Sigmoid colon (tissue), 7 donors: ENCODE results near the gene FAM210A. TPM values are rescaled to one million over a fixed set of nuclear protein-coding genes. Genes with fewer than 3 reads are reported as not detected.
"Not testable (repeated sequence)": the region's sequence is repeated elsewhere in the genome, so short reads cannot be mapped to it uniquely, and the experiment has no call there.

Experiments used
- DNase-seq: peaks from one replicate; pipeline ENCODE4 v3.0.0-alpha.2; 2019
- H3K27ac ChIP-seq, 4 donors: fragments of 200-600 bp; sonication (generic); one replicate each; pipeline ENCODE4 v1.5.1; 2016 to 2019; ENCODE audit warnings: mild to moderate bottlenecking in 1 of 4
- H3K27me3 ChIP-seq, 3 donors: fragments of 200-600 bp; sonication (generic); one replicate each; pipeline ENCODE4 v1.5.1; 2019; ENCODE audit warnings: mild to moderate bottlenecking in 1 of 3
- H3K36me3 ChIP-seq, 4 donors: fragments of 200-600 bp; sonication (generic); one replicate each; pipeline ENCODE4 v1.5.1; 2016 to 2019
- H3K4me1 ChIP-seq, 4 donors: fragments of 200-600 bp; sonication (generic); one replicate each; pipeline ENCODE4 v1.5.1; 2017 to 2019
- H3K4me3 ChIP-seq, 4 donors: fragments of 200-600 bp; sonication (generic); one replicate each; pipeline ENCODE4 v1.5.1; 2017 to 2019; ENCODE audit warnings: mild to moderate bottlenecking in 2 of 4, moderate library complexity in 1 of 4
- H3K9me3 ChIP-seq, 4 donors: fragments of 200-600 bp in 3 of 4; sonication (generic) in 3 of 4; one replicate each; pipeline versions ENCODE4 v1.5.1 to v1.6.1; 2013 to 2019
- EP300 ChIP-seq, 4 donors: sonication (generic); formaldehyde crosslinking; IDR thresholded peaks; one replicate each; pipeline ENCODE4 v1.6.1; 2017; ENCODE audit warnings: antibody characterized with exemption in 4 of 4
- POLR2A ChIP-seq, 2 donors: fragments of 450-650 bp; IDR thresholded peaks; one replicate each; pipeline ENCODE4 v1.6.1; 2016; ENCODE audit warnings: antibody characterized with exemption in 2 of 2, mild to moderate bottlenecking in 2 of 2, moderate library complexity in 2 of 2
- POLR2AphosphoS5 ChIP-seq, 4 donors: sonication (generic); formaldehyde crosslinking; IDR thresholded peaks; one replicate each; pipeline ENCODE4 v1.6.1; 2017; ENCODE audit warnings: antibody characterized with exemption in 4 of 4
- WGBS, 2 donors: extraction: QIAGEN DNeasy Blood & Tissue Kit; methylation state at CpG; one replicate each; pipeline ENCODE4 v1.1.7; 2013; 5-methylcytosine and 5-hydroxymethylcytosine counted together
- intact Hi-C: fragments of 100-400 bp; cut with DNase I; formaldehyde crosslinking; loops from one replicate; pipeline ENCODE4 v1.15.1; 2023
- polyA plus RNA-seq, 3 donors: library from polyadenylated mRNA; stranded (reverse); fragments of 200-250 nt; gene quantifications; one replicate each; pipeline ENCODE4 v1.2.3, GENCODE V29; 2013
- total RNA-seq, 4 donors: library from RNA; depleted of rRNA; stranded (reverse); fragments of >200 nt; gene quantifications; one replicate each; pipeline ENCODE4 v1.1.0, GENCODE V29; 2016
- TF ChIP-seq, protein P1 (sequence below), 4 experiments: fragments of 450-650 bp in 3 of 4; fragments of 200-600 bp in 1 of 4; IDR thresholded peaks; one replicate each; pipeline ENCODE4 v1.5.1; 2016 to 2019; ENCODE audit warnings: antibody characterized with exemption in 4 of 4, mild to moderate bottlenecking in 3 of 4, moderate library complexity in 2 of 4
- donor health status: healthy with polysubstance abuse.
- donor health status: Bipolar disorder and iron deficiency.
- donor health status: healthy.

FAM210A gene
- total and polyA plus RNA-seq, 7 donors, result 4.8 to 19.6 (median 11.3) TPM

DNA sequence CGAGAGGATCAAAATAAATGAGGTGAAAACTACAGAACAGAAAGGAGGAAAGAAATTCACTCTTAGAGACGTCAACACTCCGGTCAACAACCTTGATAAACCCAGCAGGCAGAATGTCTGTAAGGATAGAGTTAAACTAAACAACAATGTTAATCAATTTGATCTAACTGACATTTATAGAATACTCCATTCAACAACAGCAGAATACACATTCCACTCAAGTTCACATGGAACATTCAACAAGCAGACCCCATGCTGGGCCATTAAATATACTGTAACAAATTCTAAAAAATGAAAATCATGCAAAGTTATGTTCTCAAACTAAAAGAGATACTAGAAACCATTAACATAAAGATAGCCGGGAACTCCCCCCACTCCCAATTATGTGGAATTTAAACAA is 41.8 kb downstream of the FAM210A start:
- Histone ChIP-seq H3K4me3 (no peak overlapping the region), H3K4me1 (no peaks in the 10 kb centered on the region), H3K36me3 (no peaks in the 10 kb centered on the region), H3K9me3 (no peaks in the 10 kb centered on the region), H3K27ac (no peak overlapping the region), H3K27me3 (no peaks in the 10 kb centered on the region)
- intact Hi-C loops, result no loop called here
- no peak for DNase-seq
- WGBS, 2 donors, result 92 to 99% methylated on average over 4 of the region's 4 CpGs
- TF ChIP-seq EP300 (IDR thresholded peaks at IDR 0.05) (no peak), POLR2A (IDR thresholded peaks at IDR 0.05) (no peak), POLR2AphosphoS5 (IDR thresholded peaks at IDR 0.05) (no peak)
- TF ChIP-seq, protein P1, sequence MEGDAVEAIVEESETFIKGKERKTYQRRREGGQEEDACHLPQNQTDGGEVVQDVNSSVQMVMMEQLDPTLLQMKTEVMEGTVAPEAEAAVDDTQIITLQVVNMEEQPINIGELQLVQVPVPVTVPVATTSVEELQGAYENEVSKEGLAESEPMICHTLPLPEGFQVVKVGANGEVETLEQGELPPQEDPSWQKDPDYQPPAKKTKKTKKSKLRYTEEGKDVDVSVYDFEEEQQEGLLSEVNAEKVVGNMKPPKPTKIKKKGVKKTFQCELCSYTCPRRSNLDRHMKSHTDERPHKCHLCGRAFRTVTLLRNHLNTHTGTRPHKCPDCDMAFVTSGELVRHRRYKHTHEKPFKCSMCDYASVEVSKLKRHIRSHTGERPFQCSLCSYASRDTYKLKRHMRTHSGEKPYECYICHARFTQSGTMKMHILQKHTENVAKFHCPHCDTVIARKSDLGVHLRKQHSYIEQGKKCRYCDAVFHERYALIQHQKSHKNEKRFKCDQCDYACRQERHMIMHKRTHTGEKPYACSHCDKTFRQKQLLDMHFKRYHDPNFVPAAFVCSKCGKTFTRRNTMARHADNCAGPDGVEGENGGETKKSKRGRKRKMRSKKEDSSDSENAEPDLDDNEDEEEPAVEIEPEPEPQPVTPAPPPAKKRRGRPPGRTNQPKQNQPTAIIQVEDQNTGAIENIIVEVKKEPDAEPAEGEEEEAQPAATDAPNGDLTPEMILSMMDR (IDR thresholded peaks at IDR 0.05), result no peak

- no peak overlapping the region for H3K27ac ChIP-seq
- no peak for DNase-seq
- 96 to 97% methylated on average over 6 of the region's 6 CpGs for WGBS, 2 donors
- H3K36me3 ChIP-seq, result no peaks in the 10 kb centered on the region
- intact Hi-C loops, result no loop called here
- TF ChIP-seq POLR2AphosphoS5 (IDR thresholded peaks at IDR 0.05) (no peak), EP300 (IDR thresholded peaks at IDR 0.05) (no peak), POLR2A (IDR thresholded peaks at IDR 0.05) (no peak)
- TF ChIP-seq, protein P1 (IDR thresholded peaks at IDR 0.05), result no peak
- H3K4me3 ChIP-seq, result no peak overlapping the region
- no peaks in the 10 kb centered on the region for H3K9me3 ChIP-seq
- H3K4me1 ChIP-seq, result peaks cover 0 to 4% (median 0%) of the 10 kb centered on the region in 4 donors
- no peaks in the 10 kb centered on the region for H3K27me3 ChIP-seq
Observed at GRCh38 chr18:13681701-13682100, 44.7 kb downstream of the FAM210A start.

DNA sequence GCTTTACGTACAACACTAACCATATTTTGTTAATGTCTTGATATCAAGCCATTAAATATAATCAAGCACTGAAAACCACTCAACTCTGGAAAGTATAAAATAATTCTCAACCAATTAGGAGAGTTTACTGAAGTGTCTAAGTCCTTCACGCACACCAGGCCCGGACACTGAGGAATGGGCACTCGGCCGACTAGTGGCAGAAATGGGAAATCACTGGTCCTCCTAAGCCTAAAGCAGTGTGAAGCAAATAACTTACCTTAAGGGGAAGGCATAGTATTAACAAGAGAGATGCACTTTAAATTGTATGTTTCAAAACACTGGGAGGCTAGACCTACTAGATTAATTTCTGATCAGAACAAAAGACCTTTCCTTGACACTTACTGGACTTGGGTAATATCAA is 45.7 kb downstream of the FAM210A start:
- H3K27ac ChIP-seq, result peak overlapping the region in 1 of 4 donors; percentile 5
- no peak for DNase-seq
- H3K4me1 ChIP-seq, result peaks cover 0 to 4% (median 0%) of the 10 kb centered on the region in 4 donors
- H3K27me3 ChIP-seq, result no peaks in the 10 kb centered on the region
- TF ChIP-seq, protein P1 (IDR thresholded peaks at IDR 0.05), result peak in 3 of 4 experiments; percentile 37 to 58 (median 53)
- no peak for TF ChIP-seq EP300 (IDR thresholded peaks at IDR 0.05)
- H3K4me3 ChIP-seq, result no peak overlapping the region
- WGBS, 2 donors, result 67 to 83% methylated on average over 5 of the region's 5 CpGs
- no peaks in the 10 kb centered on the region for H3K36me3 ChIP-seq
- no peaks in the 10 kb centered on the region for H3K9me3 ChIP-seq
- intact Hi-C loops, result no loop called here

GRCh38 chr18:13677350-13677749 is 49.0 kb downstream of the FAM210A start:
- intact Hi-C loops, H3K27me3 ChIP-seq, H3K4me3 ChIP-seq, H3K9me3 ChIP-seq, H3K4me1 ChIP-seq, H3K36me3 ChIP-seq, H3K27ac ChIP-seq, DNase-seq: not testable (repeated sequence)
- WGBS, 2 donors, result 97% methylated on average over 13 of the region's 13 CpGs

DNA sequence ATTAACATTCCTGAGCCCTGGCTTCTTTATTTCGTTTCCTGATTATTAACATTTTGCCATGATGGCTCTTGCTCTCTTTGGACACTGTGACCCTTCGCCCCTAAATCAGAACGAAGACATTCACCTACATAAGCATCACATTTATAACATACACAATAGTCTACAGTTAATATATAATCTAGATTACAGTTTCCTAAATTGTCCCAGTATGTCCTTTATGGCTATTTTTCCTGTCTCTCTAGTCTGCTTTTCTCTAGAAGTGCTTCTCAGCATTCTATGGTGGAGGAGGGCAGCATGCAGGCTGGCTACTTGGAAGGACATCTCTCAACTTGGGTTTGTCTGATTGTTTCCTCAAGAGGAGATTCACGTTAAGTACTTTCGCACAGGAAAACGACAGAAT is 49.9 kb downstream of the FAM210A start:
- Histone ChIP-seq H3K4me3 (no peak overlapping the region), H3K4me1 (peaks cover 0 to 4% (median 0%) of the 10 kb centered on the region in 4 donors), H3K27ac (no peak overlapping the region), H3K36me3 (no peaks in the 10 kb centered on the region), H3K27me3 (no peaks in the 10 kb centered on the region), H3K9me3 (no peaks in the 10 kb centered on the region)
- TF ChIP-seq EP300 (IDR thresholded peaks at IDR 0.05) (no peak), POLR2AphosphoS5 (IDR thresholded peaks at IDR 0.05) (no peak), POLR2A (IDR thresholded peaks at IDR 0.05) (no peak)
- TF ChIP-seq, protein P1 (IDR thresholded peaks at IDR 0.05), result no peak
- no peak for DNase-seq
- intact Hi-C loops, result no loop called here
- 62 to 83% methylated on average over 6 of the region's 6 CpGs for WGBS, 2 donors
